NCI-H446 (cell line): ENCODE data around the gene DAAM1.

Source experiments
- DNase-seq, 2 experiments: peaks; one replicate each; lab custom pipeline; 2025; lab: John Stamatoyannopoulos, UW

DAAM1 gene

DNA sequence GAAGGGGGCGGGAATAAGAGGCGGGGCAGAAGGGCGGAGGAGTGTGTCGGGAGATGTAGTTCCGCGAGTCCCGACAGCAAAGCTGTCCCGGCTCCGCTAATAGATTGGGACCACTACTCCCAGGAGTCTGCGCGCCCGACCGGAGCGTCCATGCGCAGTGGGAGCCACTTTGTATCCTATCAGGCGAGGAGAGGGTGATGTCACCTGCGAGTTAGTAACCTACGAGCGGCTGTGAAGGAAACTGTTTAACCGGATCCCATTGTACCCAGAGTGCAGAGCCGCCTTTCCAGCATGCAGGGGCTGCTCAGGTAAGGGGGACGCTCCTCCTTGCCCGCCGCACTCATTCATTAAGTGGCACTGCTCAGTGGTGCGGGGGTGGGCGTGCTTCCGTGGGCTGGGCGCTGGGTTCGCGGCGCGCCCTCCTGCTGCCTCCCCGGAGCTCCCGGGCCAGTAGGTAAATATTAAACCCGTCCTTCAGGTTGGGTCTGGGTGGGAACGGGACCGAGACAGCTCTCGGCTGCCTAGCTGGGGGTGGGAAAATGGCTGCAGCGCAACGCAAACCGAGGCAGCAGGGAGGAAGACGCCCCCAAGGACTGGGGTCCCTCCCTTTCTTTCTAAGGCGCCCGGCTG, at the start of gene DAAM1:
TSS of gene DAAM1 (plus strand) at position 207 of the 630 bp plus-strand sequence. CDS start 74,811 bp downstream, outside the sequence.
- DNase-seq = peak; percentile 94 to 98

- DNase-seq = no peak
These were observed 49.1 kb upstream of the DAAM1 start for GRCh38 chr14:59139324-59139723.

DNA sequence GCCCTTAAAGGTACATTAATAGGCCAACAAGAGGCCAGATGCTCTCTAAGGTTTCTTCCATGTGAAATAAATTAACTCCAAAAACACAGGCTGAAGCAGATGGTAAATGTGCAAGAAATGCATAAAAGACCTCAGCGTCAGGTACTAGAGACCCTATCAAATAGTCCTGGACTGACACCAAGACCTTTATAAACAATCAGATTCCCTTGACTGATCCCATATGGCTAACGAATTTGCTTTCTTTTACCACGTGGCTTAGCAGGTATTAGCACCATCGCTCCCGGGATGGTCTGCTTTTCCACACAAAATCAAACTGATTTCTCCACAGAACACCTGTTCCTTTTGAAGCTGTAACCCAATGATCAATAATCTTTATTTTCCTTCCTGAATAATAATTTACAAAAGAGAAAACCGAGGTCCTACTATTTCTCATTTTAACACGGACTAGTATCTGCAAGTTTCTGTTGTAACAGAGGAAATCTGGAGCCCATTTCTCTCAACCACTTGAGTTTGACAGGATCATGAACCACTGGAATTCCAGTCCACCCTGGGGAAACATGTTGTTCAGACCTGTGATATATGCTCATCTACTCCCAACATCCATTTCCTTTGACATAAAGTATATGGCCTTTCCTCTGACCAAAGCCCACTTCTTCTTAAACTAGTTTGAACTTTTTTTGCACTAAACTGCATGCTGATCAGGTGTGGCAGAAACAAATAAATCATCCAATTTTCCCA, 48.2 kb upstream of the DAAM1 start:
- peak in 1 of 2 experiments; percentile 6 for DNase-seq

DNA sequence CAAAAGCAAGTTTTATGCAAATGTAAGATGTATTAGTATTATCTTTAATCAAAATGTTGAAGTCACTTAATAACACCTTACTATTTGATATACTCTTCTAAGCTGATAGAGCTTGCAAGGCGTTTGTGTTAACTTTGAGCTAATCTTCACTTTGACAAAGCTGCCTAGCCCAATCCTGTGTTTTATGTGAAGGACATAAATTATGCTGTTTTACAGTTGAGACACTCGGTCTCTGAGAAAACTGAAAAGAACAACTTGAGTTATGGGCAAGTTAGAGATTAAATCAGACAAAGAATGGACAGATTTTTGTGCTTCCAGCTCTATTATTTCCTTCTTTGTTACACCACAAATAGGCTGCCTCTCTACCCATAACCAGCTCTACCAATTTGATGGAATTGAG, 42.0 kb upstream of the DAAM1 start:
- no peak for DNase-seq

DNA sequence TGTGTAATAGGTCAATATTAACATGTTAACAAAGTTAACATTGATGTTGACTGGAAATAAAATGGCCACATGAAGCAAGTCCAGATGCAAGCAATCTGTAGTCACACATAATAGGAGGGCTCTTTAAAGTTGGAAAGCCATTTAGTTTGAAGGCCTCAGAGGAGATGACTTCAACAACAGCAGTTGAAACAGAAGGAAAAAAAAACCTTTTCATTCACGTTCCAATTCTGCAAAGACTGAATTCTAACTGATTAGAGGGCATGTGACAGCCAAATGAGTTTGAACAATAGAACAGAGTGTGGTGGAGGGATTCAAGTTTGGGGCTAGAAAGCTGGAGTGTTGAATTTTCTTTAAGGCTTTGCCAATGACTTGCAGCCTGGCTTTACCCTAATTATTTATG, 41.5 kb upstream of the DAAM1 start:
- peak; percentile 37 to 78 for DNase-seq

GRCh38 chr14:59148334-59148900, 40.0 kb upstream of the DAAM1 start:
- DNase-seq = no peak

GRCh38 chr14:59150990-59151389, 37.5 kb upstream of the DAAM1 start:
- DNase-seq = no peak

DNA sequence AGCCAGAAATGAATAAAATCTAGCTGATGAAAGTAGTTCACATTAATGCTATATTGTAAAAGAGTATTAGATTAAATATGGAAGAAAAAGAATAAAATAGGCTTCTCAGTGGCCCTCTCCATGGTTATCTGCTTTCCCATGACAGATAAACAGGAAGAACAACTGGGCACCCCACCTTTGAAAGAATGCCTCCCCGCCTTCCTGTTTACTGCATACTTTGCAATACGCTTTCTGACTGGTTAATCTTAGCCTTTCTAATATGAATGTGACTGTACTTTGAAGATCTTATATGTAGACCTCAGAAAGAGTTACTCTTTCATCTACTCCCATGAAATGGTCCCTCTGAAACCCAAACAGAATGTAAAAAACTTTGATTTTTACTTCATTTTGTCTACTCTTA, 34.1 kb upstream of the DAAM1 start:
- DNase-seq = no peak

DNA sequence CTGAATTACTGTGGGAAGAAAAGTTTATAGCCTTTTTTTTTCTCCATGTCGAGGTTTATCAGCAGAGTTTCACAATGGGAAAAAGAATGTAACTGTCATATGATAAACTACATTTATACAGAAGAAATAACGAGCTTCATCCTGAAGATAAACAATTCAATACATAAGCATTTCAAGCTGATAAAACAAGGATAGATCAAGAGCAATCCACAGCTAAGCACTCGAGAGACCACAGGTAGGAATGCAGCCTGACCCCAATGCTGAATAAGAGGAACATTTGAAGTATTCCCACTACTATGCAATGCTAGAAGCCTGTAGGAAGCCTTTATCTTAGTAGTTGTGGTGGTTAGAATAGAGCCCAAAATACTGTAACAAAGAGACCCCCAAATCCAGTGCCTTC, 32.6 kb upstream of the DAAM1 start:
- no peak for DNase-seq

GRCh38 chr14:59159169-59159568, 29.3 kb upstream of the DAAM1 start:
- no peak for DNase-seq

GRCh38 chr14:59160506-59160905, 28.0 kb upstream of the DAAM1 start:
- no peak for DNase-seq

DNA sequence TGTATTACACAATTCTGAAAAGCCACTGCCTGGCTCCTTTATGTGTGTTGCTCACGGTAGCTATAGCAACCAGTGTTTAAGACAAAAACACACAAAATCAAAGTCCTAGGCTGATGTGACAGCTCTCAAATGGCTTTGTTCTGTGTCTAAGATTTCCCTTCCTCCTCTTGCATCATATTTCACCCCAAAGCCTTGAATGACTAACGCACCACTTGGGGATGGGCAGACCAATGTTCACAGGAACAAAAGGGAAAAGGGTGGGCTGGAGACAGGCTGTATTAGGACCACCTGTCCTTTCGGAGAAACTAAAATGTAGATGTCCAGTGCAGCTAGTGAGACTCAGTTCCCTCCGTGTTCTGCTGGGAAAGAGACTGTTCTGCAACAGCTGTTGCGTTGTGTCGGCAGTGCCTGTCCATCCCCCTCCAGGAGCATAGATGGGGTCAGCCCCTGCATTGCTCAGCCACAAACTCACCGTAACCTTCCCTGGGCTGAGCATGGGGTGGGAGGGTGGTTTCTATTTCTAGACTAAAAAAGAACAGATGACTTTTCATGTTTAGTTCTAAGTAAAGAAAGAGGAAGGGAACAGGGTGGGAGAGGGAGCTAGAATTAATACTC, 26.8 kb upstream of the DAAM1 start:
- no peak for DNase-seq

- DNase-seq = no peak
These were observed 22.2 kb upstream of the DAAM1 start for GRCh38 chr14:59166258-59166657.

DNA sequence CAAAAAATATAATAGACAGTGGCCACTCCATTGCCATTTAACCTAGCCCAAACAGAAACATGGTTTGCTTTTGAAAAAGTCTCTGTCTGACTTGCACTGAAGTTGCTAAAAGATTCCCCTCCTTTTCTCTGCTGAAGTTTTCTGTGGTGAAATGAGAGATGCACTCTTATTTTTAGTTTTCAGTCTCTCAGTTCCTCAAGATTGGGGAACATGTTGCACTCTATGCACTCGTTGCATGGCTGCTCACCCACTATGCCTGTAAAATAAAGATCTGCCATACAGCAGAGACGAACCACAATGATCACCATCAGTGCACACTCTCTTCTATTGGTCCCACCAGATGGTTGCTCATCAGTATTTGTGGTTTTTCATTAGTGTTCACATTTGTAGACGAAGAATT, 13.1 kb upstream of the DAAM1 start:
- no peak for DNase-seq

GRCh38 chr14:59176765-59177164, 11.7 kb upstream of the DAAM1 start:
- DNase-seq = no peak

DNA sequence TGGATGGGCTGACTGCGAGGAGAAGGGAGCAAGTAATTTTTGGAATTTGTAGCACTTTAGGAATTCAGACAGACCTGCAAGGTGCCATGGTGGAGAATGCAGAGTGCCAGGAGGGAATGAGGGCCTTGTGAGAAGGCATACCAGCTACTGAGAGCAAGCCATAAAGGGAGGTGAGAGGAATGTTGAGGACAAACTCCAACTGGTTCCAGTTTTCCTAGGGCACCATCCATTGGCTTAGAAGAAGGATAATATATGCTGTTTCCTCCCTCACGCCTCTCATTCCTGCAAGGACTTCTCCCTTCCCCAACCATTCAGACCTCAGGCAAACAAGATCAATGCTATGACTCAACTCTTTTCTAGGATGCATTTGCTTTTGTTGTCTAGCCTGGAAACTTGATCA, 11.2 kb upstream of the DAAM1 start:
- DNase-seq = no peak

- no peak for DNase-seq
These were observed 6.7 kb upstream of the DAAM1 start for GRCh38 chr14:59181791-59182190.

DNA sequence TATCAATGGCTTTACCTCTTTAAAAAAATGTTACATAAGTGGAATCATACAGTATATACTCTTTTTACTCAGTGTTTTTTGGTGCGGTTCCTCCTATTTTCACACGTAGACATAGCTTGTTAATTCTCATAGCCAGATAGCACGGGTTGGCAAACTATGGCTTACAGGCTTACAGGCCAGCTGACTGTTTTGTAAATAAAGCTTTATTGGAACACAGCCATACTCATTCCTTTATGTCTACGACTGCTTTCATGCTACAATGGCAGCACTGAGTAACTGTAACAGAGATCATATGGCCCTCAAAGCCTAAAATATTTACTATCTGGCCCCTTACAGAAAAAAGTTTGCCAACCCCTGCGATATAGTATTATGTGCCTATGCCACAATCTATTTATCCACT, 5.8 kb upstream of the DAAM1 start:
- DNase-seq = peak in 1 of 2 experiments; percentile 72

- DNase-seq = no peak
These were observed 5.3 kb upstream of the DAAM1 start for GRCh38 chr14:59183150-59183549.

DNA sequence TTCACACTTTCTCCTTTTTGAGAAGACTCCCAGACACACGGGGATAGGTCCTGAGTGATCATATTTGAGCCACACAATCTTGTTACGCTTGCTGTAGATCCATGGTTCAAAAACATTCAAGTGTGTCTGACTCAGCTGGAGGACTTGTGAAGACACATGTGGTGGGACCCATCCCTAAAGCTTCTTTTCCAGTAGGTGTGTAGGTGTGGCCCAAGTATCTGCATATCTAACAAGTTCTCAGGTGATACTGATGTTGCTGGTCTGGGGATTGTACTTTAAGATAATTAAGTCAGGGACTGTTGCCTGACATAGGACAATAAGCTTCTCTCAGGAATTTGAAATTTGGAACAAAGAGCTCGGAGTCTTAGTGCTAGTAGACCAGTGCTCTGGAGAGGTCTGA, 4.1 kb upstream of the DAAM1 start:
- no peak for DNase-seq

- no peak for DNase-seq
These were observed 2.8 kb upstream of the DAAM1 start for GRCh38 chr14:59185676-59186075.

DNA sequence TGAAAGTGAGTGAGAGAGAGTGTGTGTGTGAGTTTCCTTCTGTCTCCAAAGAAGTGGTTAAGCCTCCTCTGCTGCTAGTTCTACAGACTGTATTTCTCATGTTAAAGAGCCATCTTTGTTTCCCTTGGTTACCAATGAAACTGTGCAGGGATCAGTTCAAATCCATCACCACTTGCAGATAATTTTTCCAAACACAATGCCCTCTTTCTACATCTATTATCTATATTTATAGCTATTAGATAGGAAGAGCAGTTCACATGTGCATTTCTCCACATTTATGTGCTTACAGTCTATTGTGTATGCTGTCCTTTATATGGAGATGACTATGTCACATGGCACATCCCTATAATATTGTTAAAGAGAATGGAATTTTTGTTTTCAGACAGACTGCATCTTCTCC, 2.2 kb upstream of the DAAM1 start:
- no peak for DNase-seq

DNA sequence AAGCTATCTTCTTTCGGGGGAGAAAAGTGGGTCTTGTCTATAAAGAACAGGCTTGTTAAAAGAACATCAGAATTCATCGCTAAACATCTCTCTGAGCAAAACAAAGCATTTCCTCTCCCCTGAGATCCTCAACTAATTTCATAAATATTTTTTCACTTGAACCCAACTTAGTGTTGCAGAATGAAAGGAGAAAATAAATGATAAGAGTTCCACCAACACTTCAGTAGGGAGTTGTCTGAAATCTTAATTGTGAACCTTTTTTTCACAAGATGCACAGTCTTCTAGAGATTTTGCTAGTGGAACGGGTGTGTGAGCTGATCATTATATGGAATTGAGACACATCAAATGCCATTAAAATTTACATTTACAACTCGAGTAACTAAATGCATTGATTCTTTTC, 1.3 kb upstream of the DAAM1 start:
- no peak for DNase-seq
